Measurements from ENCODE around the gene MYOG. TPM values are rescaled to one million over a fixed set of nuclear protein-coding genes. Genes with fewer than 3 reads are reported as not detected.

MYOG gene
- total RNA-seq, 2 experiments from 2014 or later: not detected

GRCh38 chr1:203054642-203055041 lies 31.2 kb downstream of the MYOG start:
- ChIA-PET POLR2A (no interaction called here), CTCF (interaction anchor here (1.1 to 3.3 kb wide), 2 partner anchors 15 to 820 kb away, joined by 3 to 12 read pairs; no protein-coding TSS in a partner anchor)

DNA sequence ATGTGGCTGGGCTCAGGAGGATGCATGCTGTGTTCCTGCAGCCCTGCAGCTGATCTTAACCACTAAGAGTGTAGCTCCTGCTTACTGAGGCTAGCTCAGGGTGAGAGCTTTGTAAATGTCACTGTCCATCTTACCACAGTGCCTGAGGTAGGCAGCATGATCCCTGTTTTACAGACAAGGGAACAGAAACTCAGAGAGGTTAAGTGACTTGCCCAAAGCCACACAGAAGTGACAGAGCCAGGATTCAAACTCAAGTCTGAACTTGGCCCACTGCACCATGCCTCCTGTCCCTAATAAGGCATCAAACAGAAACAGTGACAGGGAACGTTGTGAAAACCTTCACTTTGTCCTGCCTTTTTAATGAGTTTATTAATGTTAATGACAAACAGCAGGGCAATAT lies 31.6 kb downstream of the MYOG start:
- CTCF ChIA-PET: interaction anchor here (1.1 to 3.3 kb wide), 2 partner anchors 15 to 820 kb away, joined by 3 to 12 read pairs; no protein-coding TSS in a partner anchor
- POLR2A ChIA-PET: no interaction called here

DNA sequence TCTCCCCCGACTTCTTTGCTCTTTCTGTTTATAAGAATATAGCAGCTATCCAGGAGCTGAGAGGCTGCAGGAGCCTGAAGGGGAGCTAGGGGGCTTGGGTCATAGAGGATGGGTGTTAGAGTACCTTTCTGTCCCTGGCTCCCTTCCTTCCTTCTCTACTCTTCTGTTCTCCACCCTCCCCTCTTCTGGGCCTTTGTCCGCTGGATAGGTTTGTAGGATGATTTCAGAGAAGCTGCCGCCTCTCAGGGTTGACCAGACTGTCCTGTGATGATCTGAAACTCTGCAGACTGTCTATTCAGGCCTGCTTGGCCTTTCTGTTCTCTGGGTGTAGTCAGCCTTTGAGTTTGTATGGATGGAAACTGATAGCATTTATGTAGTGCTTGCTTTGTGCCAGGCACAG lies 33.2 kb downstream of the MYOG start:
- ChIA-PET POLR2A (no interaction called here), CTCF (interaction anchor here (3.3 kb wide), 1 partner anchor 13 kb away, joined by 12 read pairs; no protein-coding TSS in a partner anchor)

- CTCF ChIA-PET: interaction anchor here (3.3 kb wide), 1 partner anchor 13 kb away, joined by 12 read pairs; no protein-coding TSS in a partner anchor
- POLR2A ChIA-PET: no interaction called here
Observed at GRCh38 chr1:203051841-203052324, 33.9 kb downstream of the MYOG start.

- ChIA-PET CTCF (no interaction called here), POLR2A (no interaction called here)
Observed at GRCh38 chr1:203050826-203051225, 35.0 kb downstream of the MYOG start.

DNA sequence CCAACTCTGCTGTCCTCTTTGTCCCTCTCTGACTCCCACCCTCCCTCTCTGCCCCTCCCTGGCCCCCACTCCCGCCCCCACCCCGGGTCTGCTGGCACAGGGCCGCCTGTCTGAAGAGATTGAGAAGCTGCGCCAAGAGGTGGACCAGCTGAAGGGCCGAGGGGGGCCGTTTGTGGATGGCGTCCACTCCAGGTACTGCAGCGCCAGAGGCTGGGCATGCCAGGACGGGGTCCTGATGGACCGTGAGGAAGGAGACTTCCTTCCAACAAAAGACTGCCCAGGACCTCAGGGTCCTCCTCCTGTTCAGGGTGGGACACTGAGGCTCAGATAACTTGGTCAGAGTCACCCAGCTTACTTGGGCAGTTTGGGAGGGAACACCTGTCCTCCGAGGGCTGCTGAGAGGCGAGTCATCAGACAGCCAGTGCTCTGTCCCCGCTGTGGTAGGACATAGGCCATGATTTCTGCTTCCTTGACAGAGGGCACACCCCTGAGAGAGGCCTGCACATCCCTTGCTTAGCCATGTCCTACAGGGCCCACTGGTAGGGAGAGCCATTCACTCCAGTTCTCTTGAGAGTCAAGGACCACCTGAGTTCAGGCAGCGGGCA lies 36.1 kb downstream of the MYOG start:
- CTCF ChIA-PET: no interaction called here

GRCh38 chr1:203049077-203049476 lies 36.7 kb downstream of the MYOG start:
- ChIA-PET POLR2A (no interaction called here), CTCF (no interaction called here)

More for the DNA sequence above, 36.1 kb downstream of the MYOG start:
- POLR2A ChIA-PET: no interaction called here

DNA sequence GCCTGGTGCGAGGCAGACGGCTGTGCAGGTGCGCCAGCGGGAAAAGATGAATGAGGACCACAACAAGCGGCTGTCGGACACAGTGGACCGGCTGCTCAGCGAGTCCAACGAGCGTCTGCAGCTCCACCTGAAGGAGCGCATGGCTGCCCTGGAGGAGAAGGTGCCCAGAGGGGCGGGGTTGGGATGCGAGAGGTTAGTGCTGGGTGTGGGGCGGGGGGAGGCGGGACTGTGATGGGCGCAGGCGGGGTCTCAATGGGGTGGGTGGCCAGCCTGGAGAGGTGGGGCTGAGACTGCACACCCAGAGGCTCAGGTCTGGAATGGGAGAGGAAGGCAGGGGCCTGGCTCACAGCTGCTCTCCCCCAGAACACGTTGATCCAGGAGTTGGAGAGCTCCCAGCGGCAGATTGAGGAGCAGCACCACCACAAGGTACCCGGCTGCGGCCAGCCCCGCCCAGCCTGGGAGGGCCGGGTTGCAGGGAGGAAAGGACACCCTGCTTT lies 37.2 kb downstream of the MYOG start:
- ChIA-PET POLR2A (no interaction called here), CTCF (no interaction called here)

DNA sequence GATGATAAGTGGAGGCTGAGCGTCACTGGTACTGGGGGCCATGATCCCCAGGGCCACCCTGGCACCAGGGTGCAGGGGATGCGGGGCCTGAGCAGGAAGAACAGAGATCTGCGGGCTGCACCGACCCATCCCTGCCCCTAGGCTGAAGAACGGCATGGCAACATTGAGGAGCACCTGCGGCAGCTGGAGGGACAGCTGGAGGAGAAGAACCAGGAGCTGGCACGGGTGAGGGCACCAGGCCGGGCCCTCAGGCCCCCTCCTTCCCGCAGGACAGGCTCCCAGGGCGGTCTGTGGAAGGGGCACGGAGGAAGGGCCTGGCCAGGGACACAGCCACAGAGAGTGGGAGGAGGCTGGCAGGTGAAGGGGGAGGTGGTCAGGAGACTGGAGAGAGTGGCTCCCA lies 37.7 kb downstream of the MYOG start:
- POLR2A ChIA-PET: no interaction called here
- CTCF ChIA-PET: no interaction called here

DNA sequence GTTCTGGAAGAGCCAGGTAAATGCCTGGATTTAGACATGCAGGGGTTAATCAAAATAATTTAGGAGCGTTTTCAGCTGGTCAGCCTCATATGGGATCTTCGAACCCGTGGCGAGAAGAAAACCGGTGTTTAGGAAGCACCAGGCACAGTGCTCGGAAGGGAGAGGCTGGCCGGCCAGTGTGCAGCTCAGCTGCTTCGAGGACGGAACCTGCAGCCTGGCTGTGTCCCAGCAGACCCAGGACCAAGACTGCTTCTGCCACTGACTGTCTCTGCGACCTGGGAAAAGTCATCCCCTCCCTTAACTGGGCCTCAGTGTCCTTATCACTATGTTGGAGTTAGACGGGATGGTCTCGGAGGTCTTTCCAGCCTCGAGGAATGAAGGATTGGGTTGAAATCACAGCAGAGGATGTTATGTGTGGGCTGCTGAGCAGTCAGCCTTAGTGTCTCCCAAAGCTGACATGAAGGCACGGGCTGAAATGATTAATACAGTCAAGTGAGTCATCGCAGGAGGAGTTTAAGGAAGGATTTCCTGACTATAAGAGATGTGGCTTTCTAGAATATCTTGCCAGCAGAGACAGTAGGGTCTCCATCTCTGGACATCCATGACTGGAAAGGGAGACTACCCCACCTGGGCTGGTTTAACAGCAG lies 38.7 kb downstream of the MYOG start:
- POLR2A ChIA-PET: no interaction called here
- CTCF ChIA-PET: no interaction called here

- ChIA-PET CTCF (interaction anchor here (0.7 kb wide), 1 partner anchor 130 kb away, joined by 4 read pairs; no protein-coding TSS in a partner anchor), POLR2A (no interaction called here)
Observed at GRCh38 chr1:203045821-203046594, 39.8 kb downstream of the MYOG start.

DNA sequence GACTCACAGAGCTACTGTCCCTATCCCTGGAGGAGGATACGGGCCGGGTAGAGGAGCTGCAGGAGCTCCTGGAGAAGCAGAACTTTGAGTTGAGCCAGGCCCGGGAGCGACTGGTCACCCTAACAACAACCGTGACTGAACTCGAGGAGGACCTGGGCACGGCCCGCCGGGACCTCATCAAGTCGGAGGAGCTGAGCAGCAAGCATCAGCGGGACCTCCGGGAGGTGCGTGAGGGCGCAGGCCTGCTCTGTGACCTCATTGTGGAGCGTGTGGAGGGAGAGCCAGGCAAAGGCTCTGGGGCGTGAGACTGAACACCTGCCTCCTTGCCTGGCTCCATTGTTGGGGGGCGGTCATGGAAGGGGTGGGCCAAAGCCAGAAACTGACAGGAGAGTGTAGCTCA lies 40.5 kb downstream of the MYOG start:
- POLR2A ChIA-PET: no interaction called here
- CTCF ChIA-PET: interaction anchor here (0.6 kb wide), 1 partner anchor 23 kb away, joined by 3 read pairs; no protein-coding TSS in a partner anchor

DNA sequence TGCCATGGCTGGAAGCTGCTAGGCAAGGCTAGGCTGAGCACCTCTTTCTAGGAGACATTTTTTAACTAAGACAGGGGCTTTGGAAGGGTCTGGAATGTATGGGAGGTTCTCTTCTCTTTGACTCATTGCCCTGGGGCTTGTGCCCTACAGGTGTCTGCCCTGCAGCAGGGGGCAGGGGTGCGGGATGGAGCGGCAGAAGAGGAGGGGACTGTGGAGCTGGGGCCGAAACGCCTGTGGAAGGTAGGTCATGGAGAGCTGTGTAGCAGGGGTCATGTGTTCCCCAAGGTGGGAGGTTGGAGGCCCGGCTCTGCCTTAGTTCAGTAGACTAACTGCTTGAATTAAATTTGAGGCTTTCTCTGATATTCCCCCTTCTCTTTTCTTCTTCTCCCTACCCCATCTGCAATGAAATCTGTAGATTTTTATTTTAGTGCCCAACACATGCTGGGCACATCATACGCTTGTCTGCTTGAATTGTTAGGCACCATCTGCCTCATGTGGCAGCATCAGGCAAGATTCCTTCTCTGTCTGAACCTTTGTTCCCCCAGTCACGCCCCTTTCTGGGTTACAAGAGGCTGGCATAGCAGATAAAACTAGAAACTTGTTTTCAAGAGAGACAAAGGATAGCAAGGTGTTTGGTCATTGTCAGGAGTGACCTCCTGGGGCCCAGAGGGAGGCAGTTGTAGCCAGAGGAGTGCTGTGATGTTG lies 41.1 kb downstream of the MYOG start:
- CTCF ChIA-PET: interaction anchor here (0.6 kb wide), 1 partner anchor 22 kb away, joined by 3 read pairs; no protein-coding TSS in a partner anchor
- POLR2A ChIA-PET: no interaction called here

GRCh38 chr1:203043830-203044545 lies 41.8 kb downstream of the MYOG start:
- POLR2A ChIA-PET: no interaction called here
- CTCF ChIA-PET: no interaction called here

GRCh38 chr1:203041351-203041932 lies 44.4 kb downstream of the MYOG start:
- CTCF ChIA-PET: interaction anchor here (2.2 to 3.4 kb wide), 4 partner anchors 16 to 229 kb away, joined by 10 to 34 read pairs (median 14); no protein-coding TSS in a partner anchor
- POLR2A ChIA-PET: no interaction called here

DNA sequence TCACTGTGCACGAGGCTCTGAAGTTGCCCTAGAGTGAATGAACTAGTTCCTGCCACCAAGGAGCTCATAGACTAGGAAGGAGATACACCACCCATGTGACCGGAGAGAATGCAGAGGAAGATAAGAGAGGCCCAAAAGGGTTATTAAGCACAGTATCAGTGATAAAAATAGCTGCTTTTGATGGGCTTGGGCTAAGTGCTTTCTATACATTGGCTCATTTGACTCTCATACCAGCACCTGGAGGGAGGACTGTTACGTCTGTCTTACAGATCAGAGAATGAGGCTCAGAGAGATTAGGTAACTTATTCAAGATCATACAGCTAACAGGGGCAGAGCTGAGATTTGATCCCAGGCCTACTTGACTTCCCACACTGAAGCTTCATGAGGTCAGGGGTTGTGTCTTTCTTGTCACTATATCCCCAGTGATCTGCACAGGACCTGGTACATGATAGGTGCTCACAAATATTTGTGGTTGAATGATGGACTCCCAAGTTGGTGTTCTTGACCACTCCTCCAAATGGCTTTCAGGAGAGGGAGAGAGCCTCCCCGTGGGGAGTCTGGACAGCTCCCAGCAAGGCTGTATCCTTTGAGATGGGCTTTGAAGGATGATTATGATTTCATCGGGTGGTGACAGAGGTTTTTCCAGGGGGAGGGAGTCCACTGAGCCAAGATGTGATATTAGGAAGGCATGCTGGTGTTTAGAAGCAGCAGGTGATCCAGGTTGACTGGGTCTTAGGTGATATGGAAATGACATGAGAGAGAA lies 45.1 kb downstream of the MYOG start:
- ChIA-PET POLR2A (interaction anchor here (0.7 kb wide), 1 partner anchor 8 kb away, joined by 3 read pairs; no protein-coding TSS in a partner anchor), CTCF (interaction anchor here (0.9 to 3.4 kb wide), 11 partner anchors 8 to 230 kb away, joined by 4 to 34 read pairs (median 9); no protein-coding TSS in a partner anchor)

GRCh38 chr1:203039609-203040512 lies 46.0 kb downstream of the MYOG start:
- ChIA-PET CTCF (interaction anchor here (0.7 to 3.4 kb wide), 25 partner anchors 8 to 392 kb away, joined by 3 to 34 read pairs (median 4); partner anchors contain the start of gene MYBPH), POLR2A (no interaction called here)

All from activated CD8-positive, alpha-beta memory T cell treated with anti-CD3 and anti-CD28 coated beads for 36 hours (primary cell).